HL-60 (cell line): Measurements from ENCODE around the gene OR7C2.

Source experiments
- CTCF ChIP-seq: IDR thresholded peaks from one replicate; pipeline ENCODE4 v1.5.1; 2011; ENCODE audit warnings: low read length, control low read depth, inconsistent platforms; ENCODE audit not compliant: insufficient read depth
- GABPA ChIP-seq: IDR thresholded peaks from 2 replicates; pipeline ENCODE4 v1.6.1; 2012; ENCODE audit warnings: low read depth
- POLR2AphosphoS5 ChIP-seq: IDR thresholded peaks from 2 replicates; pipeline ENCODE4 v1.6.1; 2012; ENCODE audit warnings: low read depth
- REST ChIP-seq: IDR thresholded peaks from 2 replicates; pipeline ENCODE4 v1.6.1; 2012; ENCODE audit warnings: low read depth; ENCODE audit not compliant: insufficient replicate concordance
- SPI1 ChIP-seq: IDR thresholded peaks from 2 replicates; pipeline ENCODE4 v1.6.1; 2012; ENCODE audit warnings: low read depth, mild to moderate bottlenecking, borderline replicate concordance

GRCh38 chr19:14979476-14980255 is 38.4 kb downstream of the OR7C2 start, which contains the start of gene SLC1A6:
- no peak for TF ChIP-seq CTCF
- TF ChIP-seq REST = no peak
- no peak for TF ChIP-seq SPI1
- TF ChIP-seq POLR2AphosphoS5 = no peak
- no peak for TF ChIP-seq GABPA
